ENCODE measurements around the gene A4GALT.
"Not testable (repeated sequence)": the region's sequence is repeated elsewhere in the genome, so short reads cannot be mapped to it uniquely, and the experiment has no call there.

A4GALT gene

DNA sequence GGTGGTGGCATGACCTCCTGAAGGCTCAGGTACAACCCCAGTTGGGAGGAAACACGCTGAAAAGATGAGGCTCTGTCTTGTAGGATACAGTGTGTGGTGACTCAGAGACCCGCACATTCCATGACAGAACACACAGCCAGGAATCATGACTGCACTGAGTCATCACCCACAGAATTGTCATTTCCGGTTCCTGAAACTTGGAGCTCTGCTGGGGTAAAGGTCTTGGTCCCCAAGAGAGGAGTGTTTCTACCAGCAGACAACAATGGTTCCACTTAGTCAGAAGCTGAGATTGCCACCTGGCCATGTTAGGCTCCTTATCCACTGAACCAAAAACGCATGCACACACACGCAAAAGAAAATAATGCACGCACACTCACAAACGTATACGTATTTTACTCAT is 40.0 kb downstream of the A4GALT start:
- no peak for DNase-seq

DNA sequence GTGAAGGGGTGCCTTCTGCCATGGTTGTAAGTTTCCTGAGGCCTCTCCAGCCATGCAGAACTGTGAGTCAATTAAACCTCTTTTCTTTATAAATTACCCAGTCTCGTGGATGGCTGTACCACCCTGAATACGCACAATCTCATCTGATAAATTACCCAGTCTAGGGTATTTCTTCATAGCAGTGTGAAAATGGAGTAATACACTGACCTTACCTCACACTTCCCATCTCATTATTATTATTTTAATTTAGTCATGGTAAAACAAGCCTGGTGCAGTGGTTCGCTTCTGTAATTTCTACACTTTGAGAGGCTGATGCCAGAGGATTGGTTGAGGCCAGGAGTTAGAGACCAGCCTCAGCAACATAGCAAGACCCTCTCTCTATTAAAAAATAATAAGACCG is 41.0 kb downstream of the A4GALT start:
- DNase-seq: no peak

DNA sequence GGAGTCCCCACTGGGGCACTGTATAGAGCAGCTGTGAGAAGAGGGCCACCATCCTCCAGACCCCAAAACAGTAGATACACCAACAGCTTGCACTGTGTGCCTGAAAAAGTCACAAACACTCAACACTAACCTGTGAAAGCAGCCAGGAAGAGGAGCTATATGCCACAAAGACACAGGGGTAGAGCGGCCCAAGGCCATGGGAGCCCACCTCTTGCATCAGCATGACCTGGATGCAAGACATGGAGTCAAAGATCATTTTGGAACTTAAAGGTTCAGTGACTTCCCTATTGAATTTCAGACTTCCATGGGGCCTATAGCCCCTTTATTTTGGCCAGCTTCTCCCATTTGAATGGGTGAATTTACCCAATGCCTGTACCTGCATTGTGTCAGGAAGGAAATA is 41.8 kb downstream of the A4GALT start:
- DNase-seq: no peak

DNA sequence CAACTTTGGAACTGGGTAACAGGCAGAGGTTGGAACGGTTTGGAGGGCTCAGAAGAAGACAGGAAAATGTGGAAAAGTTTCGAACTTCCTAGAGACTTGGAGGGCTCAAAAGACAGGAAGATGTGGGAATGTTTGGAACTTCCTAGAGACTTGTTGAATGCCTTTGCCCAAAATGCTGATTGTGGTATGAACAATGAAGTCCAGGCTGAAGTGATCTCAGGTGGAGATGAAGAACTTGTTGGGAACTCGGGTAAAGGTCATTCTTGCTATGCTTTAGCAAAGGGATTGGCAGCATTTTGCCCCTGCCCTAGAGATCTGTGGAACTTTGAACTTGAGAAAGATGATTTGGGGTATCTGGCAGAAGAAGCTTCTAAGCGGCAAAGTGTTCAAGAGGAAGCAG is 42.7 kb downstream of the A4GALT start:
- not testable (repeated sequence) for DNase-seq

DNA sequence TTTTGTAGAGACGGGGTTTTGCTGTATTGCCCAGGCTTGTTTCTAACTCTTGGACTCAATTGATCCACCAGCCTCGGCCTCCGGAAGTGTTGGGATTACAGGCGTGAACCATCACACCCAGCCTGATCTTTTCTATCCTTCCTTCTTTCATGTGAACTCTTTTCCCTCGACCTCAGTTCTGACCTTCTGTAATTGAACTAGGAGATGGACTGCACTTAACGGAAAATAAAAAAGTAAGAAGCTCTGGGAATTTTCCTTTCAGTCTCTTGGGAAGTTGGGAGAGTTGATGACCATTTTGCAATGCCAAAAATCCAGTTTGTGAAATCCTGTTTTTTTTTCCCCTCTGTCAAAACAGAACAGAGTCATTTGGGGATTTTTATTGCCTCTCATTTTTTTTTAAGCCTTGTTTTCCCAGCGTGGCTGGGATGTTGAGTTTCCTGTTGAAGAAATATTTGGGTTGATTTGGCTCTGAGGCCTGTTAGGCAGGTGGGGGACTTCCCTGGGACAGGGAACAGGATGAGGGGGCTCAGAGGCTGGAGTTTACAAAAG is 44.5 kb downstream of the A4GALT start:
- DNase-seq: no peak

DNA sequence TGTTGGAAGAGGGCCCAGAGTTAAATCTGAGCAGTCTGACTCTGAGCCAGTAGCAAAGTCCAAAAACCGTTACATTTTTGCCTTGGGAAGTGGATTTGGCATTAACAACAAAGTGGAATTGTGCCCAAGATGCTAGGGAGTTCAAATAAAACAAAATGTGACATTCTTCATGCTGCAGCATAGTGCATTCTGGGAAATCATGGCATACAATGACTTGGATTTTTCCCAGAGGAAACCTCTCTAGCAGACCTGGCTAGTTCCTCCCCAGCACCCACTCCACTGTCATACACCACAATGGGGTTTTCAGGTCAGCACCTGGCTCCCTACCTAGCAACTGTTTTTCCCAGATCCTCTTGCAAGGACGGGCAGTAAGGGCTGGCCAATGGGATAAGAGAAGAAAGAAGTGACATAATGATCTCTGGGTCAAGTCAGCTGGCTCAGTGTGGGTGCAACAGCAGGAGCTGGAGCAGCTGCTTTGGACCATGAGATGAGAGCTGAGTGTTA is 46.7 kb downstream of the A4GALT start:
- DNase-seq: no peak

DNA sequence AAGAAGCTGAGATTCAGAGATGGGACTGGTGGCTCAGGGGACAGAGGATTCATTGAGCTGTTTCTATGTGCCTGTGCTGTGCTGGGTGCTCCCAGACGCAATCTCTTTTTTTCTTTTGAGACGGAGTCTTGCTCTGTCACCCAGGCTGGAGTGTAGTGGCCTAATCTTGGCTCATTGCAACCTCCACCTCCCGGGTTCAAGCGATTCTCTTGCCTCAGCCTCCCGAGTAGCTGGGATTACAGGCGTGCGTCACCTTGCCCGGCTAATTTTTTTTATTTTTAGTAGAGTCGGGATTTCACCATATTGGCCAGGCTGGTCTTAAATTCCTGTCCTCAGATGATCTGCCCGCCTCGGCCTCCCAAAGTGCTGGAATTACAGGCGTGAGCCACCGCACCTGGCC is 47.6 kb downstream of the A4GALT start:
- DNase-seq: not testable (repeated sequence)

DNA sequence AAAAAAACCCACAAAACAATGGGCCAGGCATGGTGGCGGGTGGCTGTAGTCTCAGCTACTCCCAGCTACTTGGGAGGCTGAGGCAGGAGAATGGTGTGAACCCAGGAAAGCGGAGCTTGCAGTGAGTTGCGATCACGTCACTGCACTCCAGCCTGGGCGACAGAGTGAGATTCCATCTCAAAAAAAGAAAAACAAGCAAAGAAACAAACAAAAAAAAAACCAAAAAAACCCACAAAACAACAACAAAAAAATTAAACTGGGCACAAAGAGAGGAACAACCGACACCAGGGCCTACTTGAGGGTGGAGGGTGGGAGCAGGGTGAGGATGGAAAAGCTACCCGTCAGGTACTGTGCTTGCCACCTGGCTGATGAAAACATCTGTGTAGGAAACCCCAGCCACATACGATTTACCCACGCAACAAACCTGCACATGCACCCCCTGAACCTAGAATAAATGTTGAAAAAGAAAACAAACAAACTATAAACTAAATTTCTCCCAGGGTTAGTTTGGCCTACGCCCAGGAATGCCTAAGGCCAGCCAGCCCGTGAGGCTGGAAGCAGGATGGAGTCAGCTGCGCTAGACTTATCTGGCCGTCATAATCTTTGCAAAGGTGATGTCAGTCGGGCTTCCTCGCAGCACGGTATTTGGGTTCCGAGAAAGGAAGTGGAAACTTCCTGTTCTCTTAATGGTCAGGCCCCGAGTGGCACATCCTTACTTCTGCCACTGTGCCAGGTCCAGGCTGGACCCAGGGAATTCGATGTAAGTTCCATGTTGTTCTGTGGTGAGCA is 49.6 kb downstream of the A4GALT start:
- no peak for DNase-seq

DNA sequence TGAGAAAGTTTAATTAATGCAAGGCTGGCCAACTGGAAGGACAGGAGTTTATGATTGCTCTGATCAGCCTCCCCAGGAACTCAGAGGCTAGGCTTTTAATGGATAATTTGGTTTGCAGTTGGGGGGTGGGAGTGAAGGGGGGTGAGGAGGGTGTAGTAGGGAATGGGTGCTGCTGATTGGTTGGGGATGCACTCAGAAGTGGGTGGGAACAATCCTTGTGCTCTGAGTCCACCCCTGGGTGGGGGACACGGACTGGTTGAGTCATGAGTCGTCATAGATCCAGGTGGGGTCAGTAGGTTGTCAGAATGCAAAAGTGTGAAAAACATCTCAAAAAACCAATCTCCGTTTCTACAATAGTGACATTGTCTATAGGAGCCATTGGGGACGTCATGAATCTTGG is 50.6 kb downstream of the A4GALT start:
- DNase-seq: no peak

DNA sequence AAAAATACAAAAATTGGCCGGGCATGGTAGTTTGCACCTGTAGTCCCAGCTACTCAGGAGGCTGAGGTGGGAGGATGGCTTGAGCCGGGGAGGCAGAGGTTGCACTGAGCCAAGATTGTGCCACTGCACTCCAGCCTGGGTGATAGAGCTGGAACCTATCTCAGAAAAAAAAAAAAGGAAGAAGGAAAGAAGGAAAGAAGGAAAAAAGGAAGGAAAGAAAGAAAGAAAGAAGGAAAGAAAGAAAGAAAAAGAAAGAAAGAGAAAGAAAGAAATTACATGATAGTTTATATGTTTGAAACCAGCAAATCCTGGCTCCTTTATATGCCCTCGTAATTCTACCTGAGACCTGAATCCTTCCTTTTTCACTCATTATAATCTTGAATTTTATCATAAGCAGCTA is 54.3 kb downstream of the A4GALT start:
- DNase-seq: not testable (repeated sequence)

DNA sequence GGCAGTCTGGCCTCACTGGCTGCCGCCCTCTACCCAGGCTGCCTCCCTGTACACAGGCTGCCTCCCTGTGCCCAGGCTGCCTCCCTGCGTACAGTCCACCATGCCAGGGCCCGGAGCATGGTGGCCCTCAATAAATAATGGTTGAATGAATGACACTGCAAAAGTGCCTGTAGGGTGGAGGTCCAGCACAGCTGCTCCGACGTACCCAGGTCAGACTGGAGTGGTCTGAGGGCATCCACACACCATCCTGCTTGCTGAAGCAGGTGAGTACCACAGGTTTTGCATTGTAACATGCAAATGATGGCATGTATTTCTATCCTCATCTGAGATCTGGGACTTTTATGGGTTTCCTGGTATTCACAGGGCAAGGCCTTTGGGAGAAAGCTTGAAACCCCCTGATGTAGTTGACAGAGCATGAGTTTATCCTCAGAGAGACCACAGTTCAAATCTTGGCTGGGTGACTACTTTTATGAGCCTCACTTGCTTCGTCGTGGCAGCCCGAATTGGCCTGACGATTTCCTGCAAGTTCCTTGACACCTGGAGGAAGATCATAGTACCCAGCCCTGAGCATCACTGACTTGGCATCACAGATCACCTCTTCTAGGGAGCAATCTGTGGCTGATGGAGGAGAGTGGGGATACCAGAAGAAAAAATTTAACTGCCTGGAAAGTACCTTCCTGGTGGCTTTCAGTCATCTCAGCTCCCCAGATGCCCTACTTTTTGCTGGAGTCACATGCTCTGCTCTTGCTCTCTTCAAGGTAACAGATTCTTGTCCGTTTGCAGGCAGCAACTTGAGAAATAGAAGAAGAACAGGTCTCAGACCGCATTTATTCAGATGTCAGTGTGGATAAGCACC is 55.5 kb downstream of the A4GALT start:
- DNase-seq: no peak

DNA sequence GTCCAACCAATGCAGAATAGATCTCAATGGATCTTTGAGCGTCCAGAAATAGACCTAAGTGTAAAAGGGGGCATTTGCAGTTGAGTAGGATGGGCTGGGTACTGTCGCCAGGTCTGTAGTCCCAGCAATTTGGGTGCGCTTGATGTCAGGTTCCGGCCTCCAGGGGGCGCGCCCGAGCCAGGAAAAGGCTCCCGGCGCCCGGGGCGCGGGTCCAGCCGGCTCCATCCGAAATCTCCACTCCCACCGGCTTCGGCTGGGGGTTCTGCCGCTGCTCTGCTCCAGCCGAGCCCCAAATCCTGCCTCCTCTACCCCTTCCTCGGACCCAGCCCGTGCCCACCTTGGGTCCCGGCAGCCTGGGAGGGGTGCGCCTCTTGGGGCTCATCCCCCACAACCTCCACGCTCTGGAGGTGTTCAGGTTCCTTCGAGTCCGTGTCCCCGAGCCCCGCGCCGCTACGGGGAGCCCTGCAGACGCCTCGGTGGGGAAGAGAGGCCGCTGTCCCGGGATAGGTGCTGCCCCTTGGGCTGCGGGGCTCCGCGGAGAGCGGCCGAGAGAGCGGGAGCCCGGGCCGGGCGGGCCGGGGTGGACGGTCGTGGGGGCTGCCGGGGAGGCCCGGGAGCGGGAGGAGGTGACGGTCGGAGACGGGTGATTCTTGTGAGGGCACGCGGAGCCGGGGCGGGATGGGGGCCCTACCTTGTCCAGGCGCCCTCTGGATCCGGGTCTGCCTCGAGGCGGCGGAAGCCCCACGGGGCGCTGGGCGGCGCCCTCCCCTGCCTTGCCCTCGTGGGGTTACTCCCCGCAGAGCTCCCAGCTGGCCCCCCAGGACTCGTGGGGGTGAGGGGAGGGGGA is 58.5 kb downstream of the A4GALT start:
- peak; percentile 79 for DNase-seq

DNA sequence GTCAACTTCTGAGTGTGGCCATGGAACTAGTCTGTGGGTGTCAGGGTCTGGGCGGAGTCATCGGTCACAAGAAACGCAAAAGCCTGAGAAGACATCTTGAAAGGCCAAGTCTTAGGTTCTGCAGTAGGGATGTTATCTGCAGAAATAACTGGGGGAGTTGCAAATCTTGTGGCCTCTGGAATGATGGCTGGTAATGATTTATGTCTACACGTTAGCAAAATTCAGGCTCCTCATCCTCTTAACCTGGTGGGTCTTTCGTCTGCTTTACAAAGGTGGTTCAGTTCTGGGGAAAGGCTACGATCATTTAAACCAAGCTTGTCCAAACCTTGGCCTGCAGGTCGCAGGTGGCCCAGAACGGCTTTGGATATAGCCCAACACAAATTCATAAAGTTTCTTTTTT is 64.1 kb downstream of the A4GALT start:
- DNase-seq: no peak

DNA sequence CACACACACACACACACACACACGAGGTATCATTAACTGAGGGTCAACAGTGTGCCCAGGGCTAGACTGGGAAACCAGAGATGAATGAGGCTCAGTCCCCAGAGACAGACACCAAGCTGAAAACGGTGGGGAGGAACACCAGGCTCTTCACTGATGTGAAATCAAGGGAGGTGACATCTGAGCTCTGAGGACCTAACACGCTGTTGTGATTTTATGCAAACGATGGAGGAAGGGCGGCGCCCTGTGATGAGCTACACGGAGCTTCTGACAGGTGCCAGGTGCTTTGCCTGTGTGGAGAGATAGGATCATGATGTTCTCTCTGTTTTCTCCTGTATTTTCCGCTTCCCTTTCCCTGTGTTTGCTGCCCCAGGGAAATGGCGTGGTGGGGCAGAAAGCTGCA is 65.0 kb downstream of the A4GALT start:
- no peak for DNase-seq

DNA sequence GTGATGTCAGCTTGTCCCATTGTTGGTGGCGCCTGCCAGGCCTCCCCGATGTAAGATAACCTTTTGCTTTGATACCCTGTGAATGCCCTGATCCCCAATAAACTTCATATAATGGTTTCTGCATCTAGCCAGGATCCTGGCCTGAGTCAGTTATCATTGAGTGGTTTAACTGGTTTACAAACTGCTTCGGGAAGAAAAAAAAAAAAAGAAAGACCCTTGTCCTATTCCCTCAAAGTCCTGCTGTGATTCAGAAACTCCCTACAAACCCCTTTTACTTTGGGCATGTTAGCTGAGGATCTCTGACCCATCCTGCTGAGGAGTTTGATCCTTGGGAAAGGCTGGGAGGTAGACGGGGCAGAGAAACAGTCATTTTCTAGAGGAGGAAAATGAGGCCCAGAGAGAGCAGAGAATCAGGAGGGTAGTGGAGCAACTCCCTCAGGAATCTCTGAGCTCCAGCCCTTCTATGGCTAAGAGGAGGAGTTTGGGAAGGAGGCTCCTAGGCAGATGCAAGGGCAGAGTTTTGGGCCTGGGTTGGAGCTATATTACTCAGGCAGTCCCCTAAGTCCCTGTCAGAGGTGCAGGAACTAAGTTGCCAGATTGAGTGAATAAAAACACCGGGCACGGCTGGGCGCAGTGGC is 66.1 kb downstream of the A4GALT start:
- DNase-seq: no peak

DNA sequence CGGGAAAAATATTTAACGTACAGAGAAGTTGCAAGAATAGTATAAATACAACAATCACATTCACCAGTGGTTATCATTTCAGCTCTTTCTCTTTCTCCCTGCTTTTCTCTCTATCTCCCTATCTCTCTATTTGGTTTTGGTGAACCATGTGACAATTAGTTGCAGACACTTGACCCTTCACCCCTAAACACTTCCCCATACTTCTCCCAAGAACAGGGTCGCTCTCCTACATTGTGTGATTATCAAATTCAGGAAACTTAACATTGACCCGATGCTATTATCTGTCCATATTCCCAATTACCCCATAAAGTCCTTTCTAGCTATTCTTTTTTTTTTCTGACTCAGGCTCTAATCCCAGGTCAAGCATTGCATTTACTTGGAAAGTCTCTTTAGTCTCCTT is 66.7 kb downstream of the A4GALT start:
- DNase-seq: no peak

DNA sequence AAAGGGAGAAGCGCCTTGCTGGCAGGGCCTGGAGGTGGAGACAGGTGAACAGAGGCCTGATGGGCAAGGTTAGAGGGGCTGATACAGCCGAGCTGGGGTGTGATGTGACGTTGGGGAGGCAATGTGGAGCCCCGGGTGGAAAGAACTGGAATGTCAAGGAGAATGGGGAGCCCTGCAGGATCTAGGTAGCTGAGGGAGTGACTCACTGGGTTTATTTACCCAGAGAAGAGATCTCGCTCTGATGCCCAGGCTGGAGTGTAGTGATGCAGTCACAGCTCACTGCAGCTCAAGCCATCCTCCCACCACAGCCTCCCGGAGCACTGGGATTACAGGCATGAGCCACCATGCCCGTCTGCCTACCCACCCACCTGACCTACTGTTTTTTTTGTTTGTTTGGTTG is 69.5 kb downstream of the A4GALT start:
- no peak for DNase-seq

DNA sequence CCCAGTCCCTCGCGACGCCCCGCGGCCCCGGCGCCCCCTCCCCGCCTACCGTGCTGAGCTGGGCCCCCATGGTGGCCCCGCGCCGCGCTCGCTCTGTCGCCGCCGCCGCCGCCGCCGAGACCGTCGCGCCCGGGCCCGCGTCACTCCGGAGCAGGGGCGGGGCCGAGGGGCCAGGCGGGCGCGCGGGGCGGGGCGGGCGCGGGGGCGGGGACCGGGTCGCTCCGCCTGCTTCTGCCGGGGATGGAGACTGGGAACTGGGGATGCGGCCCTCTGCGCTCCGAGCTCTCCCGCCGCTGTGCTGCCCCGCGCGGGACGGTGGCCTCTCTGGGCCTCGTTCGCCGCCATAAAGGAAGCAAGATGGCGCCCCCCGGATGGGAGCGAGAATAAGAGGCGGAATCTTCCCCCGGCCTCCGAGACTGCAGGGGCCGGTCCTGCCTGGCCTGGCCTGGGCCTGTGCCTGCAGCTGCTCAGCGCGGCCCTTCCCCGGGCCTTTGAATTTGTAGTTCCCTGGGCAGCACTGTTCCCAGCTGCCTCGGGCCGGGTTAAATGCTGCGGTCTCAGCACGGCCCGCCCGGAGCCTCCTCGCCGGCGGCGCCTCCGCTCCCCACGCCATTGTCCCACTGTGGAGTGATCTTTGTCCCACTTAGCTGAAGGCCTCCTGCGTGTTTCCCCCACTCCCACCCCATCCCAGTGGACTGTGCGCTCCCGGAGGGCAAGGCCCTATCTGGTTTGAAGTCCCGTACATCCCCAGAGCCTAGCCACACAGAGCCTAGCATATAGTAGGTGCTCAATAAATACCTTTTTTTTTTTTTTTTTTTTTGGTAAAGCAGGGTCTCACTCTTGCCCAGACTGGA is 71.2 kb downstream of the A4GALT start, which contains the start of gene CYB5R3:
CYB5R3 (minus strand) TSS at position 147 of the 854 bp plus-strand sequence; CDS start at position 70, 77 bp downstream.
- DNase-seq: peak; percentile 74

DNA sequence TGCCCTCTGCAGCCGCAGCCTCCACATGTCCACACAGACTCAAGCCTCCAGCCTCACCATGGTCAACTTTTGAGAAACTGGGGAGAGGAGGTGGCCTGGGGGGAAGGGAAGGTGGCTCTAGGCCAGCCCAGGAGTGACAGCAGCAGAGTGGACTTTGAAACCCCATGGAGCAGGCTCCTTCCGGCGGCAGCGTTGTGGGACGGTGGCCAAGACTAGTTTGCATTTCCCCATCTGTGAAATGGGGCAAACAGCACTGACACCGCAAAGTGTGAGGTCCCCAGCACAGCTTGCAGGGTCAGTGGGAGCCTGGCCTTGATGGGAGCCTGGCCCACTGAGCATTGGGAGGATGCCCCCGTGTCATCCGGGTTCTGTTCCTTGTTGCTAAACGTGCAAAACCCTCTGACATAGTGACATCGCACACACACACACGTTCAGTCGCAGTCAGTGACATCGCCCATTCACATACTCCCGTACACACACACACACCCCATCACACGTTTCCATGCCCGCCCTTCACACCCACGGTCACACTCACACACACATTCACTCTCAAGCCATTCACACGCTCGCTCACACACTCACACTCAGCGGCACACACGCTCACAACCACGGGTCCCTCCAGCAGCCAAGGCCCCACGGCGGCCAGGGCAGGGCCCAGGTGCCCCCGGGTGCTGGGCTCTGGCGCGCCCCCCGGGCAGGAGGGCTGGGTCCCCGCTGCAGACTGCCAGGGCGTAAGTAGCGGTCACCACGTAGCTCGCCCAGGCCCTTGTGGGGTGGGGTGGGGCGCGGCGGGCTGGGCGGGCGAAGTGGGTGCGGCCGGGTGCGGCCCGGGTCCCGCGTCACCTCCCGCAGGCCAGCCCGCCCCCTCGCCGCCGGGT is 72.1 kb downstream of the A4GALT start:
- peak; percentile 55 for DNase-seq

DNA sequence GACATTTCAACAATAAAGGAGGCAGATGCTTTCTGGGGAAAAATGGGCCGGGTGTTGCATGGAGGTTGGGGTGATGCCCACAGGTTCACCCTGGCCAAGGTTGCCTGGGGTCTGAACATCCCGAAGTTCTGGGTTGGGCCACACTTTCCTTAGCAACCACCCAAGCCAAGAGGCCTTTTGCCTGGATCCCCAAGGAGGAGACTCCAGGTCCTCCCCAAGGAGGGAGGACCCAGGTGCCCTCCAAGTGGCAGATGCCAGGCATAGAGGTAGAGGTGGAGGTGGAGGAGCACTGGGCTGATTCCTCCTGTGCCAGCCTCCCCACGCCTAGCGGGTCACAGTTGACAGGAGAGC is 72.7 kb downstream of the A4GALT start:
- no peak for DNase-seq

Measured in NCI-H82 (cell line).